Measurements from ENCODE around the gene IL21R. TPM values are rescaled to one million over a fixed set of nuclear protein-coding genes. Genes with fewer than 3 reads are reported as not detected.

The IL21R gene
- total RNA-seq, 5 donors from 2014 or later (not counting 1 experiment from before 2014, with no cell fraction given) = 35.6 to 44.3 (median 38.2) TPM

DNA sequence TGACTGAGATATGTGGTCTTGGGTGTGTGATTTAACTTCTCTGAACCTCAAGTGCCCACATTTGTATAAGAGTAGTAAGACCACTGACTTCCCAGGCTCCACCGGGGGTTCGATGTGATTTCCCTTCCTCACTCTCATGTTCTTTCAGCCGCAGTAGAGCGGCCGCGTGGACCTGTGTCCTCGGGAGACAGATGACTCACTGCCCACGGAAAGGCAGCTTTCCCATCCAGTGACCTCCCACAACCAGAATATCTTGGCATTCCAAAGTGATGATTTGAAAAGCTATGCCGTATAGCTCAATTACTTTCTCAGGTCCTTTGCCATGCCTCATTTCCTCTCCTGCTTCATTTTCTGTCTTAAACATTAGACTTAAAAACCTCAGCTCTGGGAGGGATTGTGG is 73.6 kb downstream of the IL21R start:
- Mint-ChIP-seq H3K4me1 (no peaks in the 10 kb centered on the region), H3K9me3 (no peaks in the 10 kb centered on the region), H3K36me3 (peaks cover 70% of the 10 kb centered on the region), H3K27me3 (no peaks in the 10 kb centered on the region), H3K4me3 (no peak overlapping the region), H3K27ac (no peak overlapping the region)
- CTCF ChIA-PET = no interaction called here
- H3K27ac ChIP-seq (ENCODE audit: low read length) = no peak overlapping the region
- DNase-seq = no peak
- 97% methylated on average over 6 of the region's 9 CpGs for WGBS (ENCODE audit: insufficient coverage)
- ATAC-seq (replicated peaks in 1 of 4) = no peak
- peaks cover 33 to 79% of the 10 kb centered on the region in 2 donors for H3K36me3 ChIP-seq (ENCODE audit: control insufficient read depth in 2 of 2, extremely low read depth in 1 of 2, insufficient read depth in 1 of 2, low read length in 1 of 2)
- no peaks in the 10 kb centered on the region for H3K4me1 ChIP-seq (ENCODE audit: control insufficient read depth in 1 of 2, extremely low read depth in 1 of 2, insufficient read depth in 2 of 2, low read length in 2 of 2)
- H3K4me3 ChIP-seq (ENCODE audit: control insufficient read depth in 1 of 2, extremely low read depth in 1 of 2, low read length in 1 of 2) = no peak overlapping the region
- no peaks in the 10 kb centered on the region for H3K27me3 ChIP-seq (replicated peaks in 1 of 2; ENCODE audit: control insufficient read depth in 2 of 2, extremely low read depth in 1 of 2, insufficient read depth in 2 of 2, low read length in 1 of 2)
- no peaks in the 10 kb centered on the region for H3K9me3 ChIP-seq
- POLR2A ChIA-PET = no interaction called here

DNA sequence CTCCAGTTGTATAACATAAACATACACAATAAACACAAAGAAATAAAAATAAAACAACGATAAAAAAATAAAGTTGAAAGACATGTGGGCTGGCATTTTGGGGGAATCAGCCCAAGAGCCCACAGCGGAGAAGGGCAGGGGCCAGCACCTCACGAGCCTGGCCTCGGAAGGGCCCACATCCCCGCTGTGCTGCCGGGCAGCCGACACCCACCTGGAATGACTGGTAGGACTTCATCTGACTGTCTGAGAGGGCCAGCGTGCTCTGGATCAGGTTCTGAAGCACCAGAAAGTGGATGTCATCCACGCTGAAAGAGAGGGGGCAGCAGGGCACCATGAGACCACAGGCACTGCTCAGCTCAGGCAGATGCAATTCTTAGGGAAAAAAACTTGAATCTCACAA is 74.3 kb downstream of the IL21R start:
- H3K36me3 Mint-ChIP-seq = peaks cover 70% of the 10 kb centered on the region

DNA sequence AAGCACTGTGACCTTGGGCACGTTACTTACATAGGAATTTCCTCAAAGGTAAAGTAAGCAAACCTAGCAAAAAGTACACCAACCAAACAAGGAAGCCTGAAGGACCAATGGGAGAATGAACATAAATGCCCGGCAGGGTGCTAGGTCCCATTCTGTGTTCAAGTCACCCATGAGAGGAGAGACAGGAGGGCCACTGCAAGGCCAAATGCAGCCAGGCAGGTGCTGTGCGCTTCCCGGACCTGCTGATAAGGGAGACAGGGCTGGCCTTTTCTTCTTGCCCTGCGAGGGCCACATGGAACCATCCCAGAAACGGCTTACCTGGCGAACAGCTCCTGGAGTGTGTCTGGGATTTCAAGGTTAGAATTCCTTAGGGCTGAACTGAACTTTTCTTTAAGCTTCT is 78.8 kb downstream of the IL21R start:
- Histone ChIP-seq H3K27ac (ENCODE audit: low read length) (no peak overlapping the region), H3K4me3 (ENCODE audit: control insufficient read depth in 1 of 2, extremely low read depth in 1 of 2, low read length in 1 of 2) (no peak overlapping the region), H3K4me1 (ENCODE audit: control insufficient read depth in 1 of 2, extremely low read depth in 1 of 2, insufficient read depth in 2 of 2, low read length in 2 of 2) (no peaks in the 10 kb centered on the region), H3K9me3 (no peaks in the 10 kb centered on the region), H3K27me3 (replicated peaks in 1 of 2; ENCODE audit: control insufficient read depth in 2 of 2, extremely low read depth in 1 of 2, insufficient read depth in 2 of 2, low read length in 1 of 2) (no peaks in the 10 kb centered on the region), H3K36me3 (ENCODE audit: control insufficient read depth in 2 of 2, extremely low read depth in 1 of 2, insufficient read depth in 1 of 2, low read length in 1 of 2) (peaks cover 12 to 87% of the 10 kb centered on the region in 2 donors)
- ChIA-PET POLR2A (no interaction called here), CTCF (no interaction called here)
- WGBS (ENCODE audit: insufficient coverage) = 97% methylated on average over 3 of the region's 7 CpGs
- H3K27me3 Mint-ChIP-seq = no peaks in the 10 kb centered on the region
- peaks cover 76% of the 10 kb centered on the region for H3K36me3 Mint-ChIP-seq
- no peaks in the 10 kb centered on the region for H3K9me3 Mint-ChIP-seq
- ATAC-seq (replicated peaks in 1 of 4) = no peak
- no peak for DNase-seq
- no peak overlapping the region for H3K27ac Mint-ChIP-seq
- peaks cover 0 to 4% (median 0%) of the 10 kb centered on the region in 3 donors for H3K4me1 Mint-ChIP-seq
- no peak overlapping the region for H3K4me3 Mint-ChIP-seq

More for the DNA sequence above, 74.3 kb downstream of the IL21R start:
- no peak overlapping the region for H3K27ac ChIP-seq (ENCODE audit: low read length)
- DNase-seq = no peak
- CTCF ChIA-PET = no interaction called here
- no peaks in the 10 kb centered on the region for H3K9me3 ChIP-seq
- H3K9me3 Mint-ChIP-seq = no peaks in the 10 kb centered on the region
- H3K4me3 ChIP-seq (ENCODE audit: control insufficient read depth in 1 of 2, extremely low read depth in 1 of 2, low read length in 1 of 2) = no peak overlapping the region
- POLR2A ChIA-PET = no interaction called here
- H3K27ac Mint-ChIP-seq = no peak overlapping the region
- peaks cover 26 to 79% of the 10 kb centered on the region in 2 donors for H3K36me3 ChIP-seq (ENCODE audit: control insufficient read depth in 2 of 2, extremely low read depth in 1 of 2, insufficient read depth in 1 of 2, low read length in 1 of 2)
- no peaks in the 10 kb centered on the region for H3K4me1 Mint-ChIP-seq
- H3K4me1 ChIP-seq (ENCODE audit: control insufficient read depth in 1 of 2, extremely low read depth in 1 of 2, insufficient read depth in 2 of 2, low read length in 2 of 2) = no peaks in the 10 kb centered on the region
- WGBS (ENCODE audit: insufficient coverage) = 98% methylated on average over 7 of the region's 9 CpGs
- no peaks in the 10 kb centered on the region for H3K27me3 Mint-ChIP-seq
- no peaks in the 10 kb centered on the region for H3K27me3 ChIP-seq (replicated peaks in 1 of 2; ENCODE audit: control insufficient read depth in 2 of 2, extremely low read depth in 1 of 2, insufficient read depth in 2 of 2, low read length in 1 of 2)
- no peak for ATAC-seq (replicated peaks in 1 of 4)
- H3K4me3 Mint-ChIP-seq = no peak overlapping the region

DNA sequence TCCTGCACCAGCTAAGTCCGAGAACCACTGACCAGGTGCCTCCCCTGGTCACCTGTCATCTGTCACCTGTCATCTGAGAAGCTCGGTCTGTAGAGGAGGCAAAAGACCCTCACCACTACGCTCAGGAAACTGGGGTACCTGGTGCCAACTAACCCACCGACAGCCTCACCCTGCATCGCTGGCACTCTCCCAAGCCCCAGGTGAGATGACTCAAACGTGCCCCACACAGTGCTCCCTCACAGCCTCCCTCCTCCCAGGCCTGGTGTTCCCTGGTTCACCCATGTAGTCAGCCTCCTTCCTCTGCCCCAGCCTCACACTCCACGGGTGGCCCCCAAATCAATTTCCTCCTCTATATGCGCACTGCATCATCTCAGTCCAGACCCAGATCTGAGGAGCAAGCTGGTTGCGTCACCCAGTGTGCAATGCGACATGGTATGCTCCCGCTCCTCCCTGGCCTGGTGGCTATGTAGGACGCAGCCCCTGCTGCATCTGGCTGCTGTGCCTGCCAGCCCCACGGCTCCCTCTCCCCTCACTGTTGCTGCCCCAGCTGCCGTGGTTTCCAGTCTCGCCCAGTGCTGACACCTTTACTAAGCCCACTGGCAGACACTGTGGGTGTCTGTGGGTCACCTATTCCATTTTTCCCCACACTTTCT is 79.4 kb downstream of the IL21R start:
- H3K9me3 Mint-ChIP-seq = no peaks in the 10 kb centered on the region
- POLR2A ChIA-PET = no interaction called here
- H3K36me3 Mint-ChIP-seq = peaks cover 74% of the 10 kb centered on the region
- WGBS (ENCODE audit: insufficient coverage) = 91% methylated on average over 14 of the region's 15 CpGs
- H3K27me3 ChIP-seq (replicated peaks in 1 of 2; ENCODE audit: control insufficient read depth in 2 of 2, extremely low read depth in 1 of 2, insufficient read depth in 2 of 2, low read length in 1 of 2) = no peaks in the 10 kb centered on the region
- H3K36me3 ChIP-seq (ENCODE audit: control insufficient read depth in 2 of 2, extremely low read depth in 1 of 2, insufficient read depth in 1 of 2, low read length in 1 of 2) = peaks cover 12 to 87% of the 10 kb centered on the region in 2 donors
- H3K27ac ChIP-seq (ENCODE audit: low read length) = no peak overlapping the region
- no peak overlapping the region for H3K4me3 Mint-ChIP-seq
- H3K27ac Mint-ChIP-seq = peak overlapping the region in 1 of 2 donors; percentile 11
- no peak overlapping the region for H3K4me3 ChIP-seq (ENCODE audit: control insufficient read depth in 1 of 2, extremely low read depth in 1 of 2, low read length in 1 of 2)
- ATAC-seq (replicated peaks in 1 of 4) (no peak), DNase-seq (no peak)
- no peaks in the 10 kb centered on the region for H3K4me1 ChIP-seq (ENCODE audit: control insufficient read depth in 1 of 2, extremely low read depth in 1 of 2, insufficient read depth in 2 of 2, low read length in 2 of 2)
- no peaks in the 10 kb centered on the region for H3K27me3 Mint-ChIP-seq
- H3K9me3 ChIP-seq = no peaks in the 10 kb centered on the region
- peaks cover 0 to 4% (median 1%) of the 10 kb centered on the region in 3 donors for H3K4me1 Mint-ChIP-seq
- CTCF ChIA-PET = interaction anchor here in 1 of 2 donors (0.6 kb wide), 1 partner anchor 209 kb away, joined by 3 read pairs; no protein-coding TSS in a partner anchor

DNA sequence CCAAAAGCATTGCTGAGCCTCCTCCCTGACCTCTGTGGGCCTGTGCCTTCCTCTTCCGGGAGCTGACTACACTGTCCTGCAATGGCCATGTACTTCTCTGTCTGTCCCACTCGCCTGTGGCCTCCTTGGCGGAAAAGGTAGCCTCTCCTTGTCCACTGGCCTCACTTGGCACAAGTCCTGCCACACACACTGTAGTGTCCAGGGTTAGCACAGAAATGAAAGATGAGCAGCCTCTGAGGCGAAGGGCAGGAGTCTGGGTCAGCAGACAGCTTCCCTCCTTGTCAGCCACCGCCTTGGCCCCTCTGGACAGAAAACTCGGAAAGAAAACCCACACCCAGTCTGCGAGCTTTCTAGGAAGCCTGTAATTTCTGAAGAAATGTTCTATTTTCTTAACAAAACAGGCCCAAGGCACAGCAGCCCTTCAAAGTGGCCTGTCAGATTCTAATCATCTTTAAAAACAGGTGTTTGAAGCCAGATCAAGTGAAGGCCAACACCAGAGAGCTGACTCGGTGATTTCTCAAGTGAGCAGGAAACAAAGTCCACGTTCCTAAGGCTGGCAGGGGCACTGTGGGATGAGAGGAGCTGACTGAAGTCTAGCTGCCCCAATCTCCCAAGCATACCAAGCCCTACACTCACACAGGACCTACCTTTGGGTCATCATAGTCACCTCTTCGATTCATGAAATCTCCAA is 80.6 kb downstream of the IL21R start:
- no peak for DNase-seq
- H3K27ac Mint-ChIP-seq = peak overlapping the region; percentile 19 to 65
- no peak for ATAC-seq (replicated peaks in 1 of 4)
- Histone ChIP-seq H3K4me1 (ENCODE audit: control insufficient read depth in 1 of 2, extremely low read depth in 1 of 2, insufficient read depth in 2 of 2, low read length in 2 of 2) (no peaks in the 10 kb centered on the region), H3K27me3 (replicated peaks in 1 of 2; ENCODE audit: control insufficient read depth in 2 of 2, extremely low read depth in 1 of 2, insufficient read depth in 2 of 2, low read length in 1 of 2) (no peaks in the 10 kb centered on the region), H3K9me3 (no peaks in the 10 kb centered on the region), H3K27ac (ENCODE audit: low read length) (no peak overlapping the region), H3K4me3 (ENCODE audit: control insufficient read depth in 1 of 2, extremely low read depth in 1 of 2, low read length in 1 of 2) (no peak overlapping the region), H3K36me3 (ENCODE audit: control insufficient read depth in 2 of 2, extremely low read depth in 1 of 2, insufficient read depth in 1 of 2, low read length in 1 of 2) (peaks cover 9 to 89% of the 10 kb centered on the region in 2 donors)
- POLR2A ChIA-PET = no interaction called here
- no peak overlapping the region for H3K4me3 Mint-ChIP-seq
- H3K27me3 Mint-ChIP-seq = no peaks in the 10 kb centered on the region
- 95% methylated on average over 7 of the region's 10 CpGs for WGBS (ENCODE audit: insufficient coverage)
- CTCF ChIA-PET = no interaction called here
- peaks cover 0 to 4% (median 2%) of the 10 kb centered on the region in 3 donors for H3K4me1 Mint-ChIP-seq
- H3K9me3 Mint-ChIP-seq = no peaks in the 10 kb centered on the region
- peaks cover 77% of the 10 kb centered on the region for H3K36me3 Mint-ChIP-seq

DNA sequence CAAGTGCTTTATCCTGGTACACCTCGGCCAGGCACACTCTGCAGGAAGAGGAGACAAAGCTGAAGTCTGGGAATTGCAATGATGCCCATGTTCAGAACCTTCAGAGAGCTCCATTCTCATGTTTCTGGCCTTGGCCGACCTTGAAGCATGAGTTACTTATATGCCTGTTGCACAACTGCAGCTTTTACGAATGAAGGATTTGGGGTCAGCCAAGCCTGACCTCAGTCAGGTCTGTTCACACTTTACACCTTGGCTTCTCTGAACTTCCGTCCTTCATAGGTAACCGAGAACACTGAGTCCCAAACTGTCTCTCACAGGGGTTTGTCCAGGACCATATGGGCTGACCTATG is 81.1 kb downstream of the IL21R start:
- ChIA-PET CTCF (no interaction called here), POLR2A (no interaction called here)
- Histone ChIP-seq H3K4me3 (ENCODE audit: control insufficient read depth in 1 of 2, extremely low read depth in 1 of 2, low read length in 1 of 2) (no peak overlapping the region), H3K36me3 (ENCODE audit: control insufficient read depth in 2 of 2, extremely low read depth in 1 of 2, insufficient read depth in 1 of 2, low read length in 1 of 2) (peaks cover 9 to 89% of the 10 kb centered on the region in 2 donors), H3K27ac (ENCODE audit: low read length) (no peak overlapping the region), H3K27me3 (replicated peaks in 1 of 2; ENCODE audit: control insufficient read depth in 2 of 2, extremely low read depth in 1 of 2, insufficient read depth in 2 of 2, low read length in 1 of 2) (no peaks in the 10 kb centered on the region), H3K9me3 (no peaks in the 10 kb centered on the region), H3K4me1 (ENCODE audit: control insufficient read depth in 1 of 2, extremely low read depth in 1 of 2, insufficient read depth in 2 of 2, low read length in 2 of 2) (no peaks in the 10 kb centered on the region)
- Mint-ChIP-seq H3K4me1 (peaks cover 0 to 4% (median 2%) of the 10 kb centered on the region in 3 donors), H3K27ac (no peak overlapping the region), H3K4me3 (no peak overlapping the region), H3K27me3 (no peaks in the 10 kb centered on the region), H3K9me3 (no peaks in the 10 kb centered on the region), H3K36me3 (peaks cover 76% of the 10 kb centered on the region)
- DNase-seq (no peak), ATAC-seq (replicated peaks in 1 of 4) (no peak)
- 92% methylated on average over 4 of the region's 5 CpGs for WGBS (ENCODE audit: insufficient coverage)
